RWPE2 (cell line): ENCODE data around the gene RASSF8.

Experiments
- ATAC-seq: fragments of 200-7000 bp; cut with Tn5 transposase; 3 replicates; pipeline ENCODE4 v1.9.1; 2021; ENCODE audit warnings: low read depth
- DNase-seq: peaks from one replicate; pipeline ENCODE4 v3.0.0-alpha.2; 2020; ENCODE audit warnings: low spot score
- H3K27ac ChIP-seq: fragments of 450-650 bp; 2 replicates; pipeline ENCODE4 v1.5.1; 2017; ENCODE audit warnings: mild to moderate bottlenecking; ENCODE audit not compliant: poor library complexity, severe bottlenecking
- H3K27me3 ChIP-seq: fragments of 250-450 bp; sonication (Bioruptor Pico); 2 replicates; pipeline ENCODE4 v1.5.1; 2021; ENCODE audit warnings: mild to moderate bottlenecking, moderate library complexity; ENCODE audit not compliant: insufficient read depth, poor library complexity, severe bottlenecking
- H3K36me3 ChIP-seq: fragments of 250-450 bp; sonication (Bioruptor Pico); 2 replicates; pipeline ENCODE4 v1.5.1; 2020; ENCODE audit warnings: low read depth, mild to moderate bottlenecking, moderate library complexity
- H3K4me1 ChIP-seq: fragments of 250-450 bp; sonication (Bioruptor Pico); 2 replicates; pipeline ENCODE4 v1.5.1; 2021; ENCODE audit warnings: mild to moderate bottlenecking, moderate library complexity; ENCODE audit not compliant: insufficient read depth, poor library complexity, severe bottlenecking
- H3K4me3 ChIP-seq: fragments of 250-450 bp; sonication (Bioruptor Pico); 2 replicates; pipeline ENCODE4 v1.5.1; 2021; ENCODE audit warnings: mild to moderate bottlenecking, moderate library complexity; ENCODE audit not compliant: severe bottlenecking
- H3K9me3 ChIP-seq: fragments of 250-450 bp; sonication (Bioruptor Pico); 2 replicates; pipeline ENCODE4 v1.5.1; 2021; ENCODE audit warnings: mild to moderate bottlenecking, moderate library complexity; ENCODE audit not compliant: severe bottlenecking
- CTCF ChIP-seq: fragments of 450-650 bp; IDR thresholded peaks from one replicate; pipeline ENCODE4 v1.5.1; 2017; ENCODE audit warnings: mild to moderate bottlenecking, moderate library complexity; ENCODE audit not compliant: poor library complexity, severe bottlenecking

RASSF8 gene

GRCh38 chr12:25926536-25926935, 31.9 kb upstream of the RASSF8 start:
- H3K27me3 ChIP-seq, result no peaks in the 10 kb centered on the region
- H3K36me3 ChIP-seq, result no peaks in the 10 kb centered on the region
- H3K9me3 ChIP-seq, result no peaks in the 10 kb centered on the region
- DNase-seq (no peak), ATAC-seq (no peak)
- no peak for TF ChIP-seq CTCF
- peaks cover 4% of the 10 kb centered on the region for H3K4me1 ChIP-seq
- H3K4me3 ChIP-seq, result no peak overlapping the region
- H3K27ac ChIP-seq, result no peak overlapping the region

GRCh38 chr12:25929142-25929541, 29.3 kb upstream of the RASSF8 start:
- H3K4me3 ChIP-seq, result no peak overlapping the region
- no peaks in the 10 kb centered on the region for H3K9me3 ChIP-seq
- no peaks in the 10 kb centered on the region for H3K36me3 ChIP-seq
- H3K27me3 ChIP-seq, result no peaks in the 10 kb centered on the region
- ATAC-seq (no peak), DNase-seq (no peak)
- H3K27ac ChIP-seq, result no peak overlapping the region
- H3K4me1 ChIP-seq, result peaks cover 4% of the 10 kb centered on the region
- TF ChIP-seq CTCF, result no peak

GRCh38 chr12:25932971-25933370, 25.5 kb upstream of the RASSF8 start:
- no peak for TF ChIP-seq CTCF
- no peak for ATAC-seq

GRCh38 chr12:25934456-25934855, 24.0 kb upstream of the RASSF8 start:
- H3K27ac ChIP-seq, result no peak overlapping the region
- H3K9me3 ChIP-seq, result no peaks in the 10 kb centered on the region
- H3K4me3 ChIP-seq, result no peak overlapping the region
- no peaks in the 10 kb centered on the region for H3K27me3 ChIP-seq
- DNase-seq (no peak), ATAC-seq (no peak)
- H3K4me1 ChIP-seq, result no peaks in the 10 kb centered on the region
- H3K36me3 ChIP-seq, result no peaks in the 10 kb centered on the region
- TF ChIP-seq CTCF, result no peak

More at GRCh38 chr12:25932971-25933370, 25.5 kb upstream of the RASSF8 start:
- DNase-seq, result no peak
- Histone ChIP-seq H3K4me1 (no peaks in the 10 kb centered on the region), H3K27me3 (no peaks in the 10 kb centered on the region), H3K27ac (no peak overlapping the region), H3K36me3 (no peaks in the 10 kb centered on the region), H3K9me3 (no peaks in the 10 kb centered on the region), H3K4me3 (no peak overlapping the region)

GRCh38 chr12:25935355-25936144, 22.9 kb upstream of the RASSF8 start:
- ATAC-seq, result no peak
- no peak for DNase-seq
- Histone ChIP-seq H3K36me3 (no peaks in the 10 kb centered on the region), H3K27me3 (no peaks in the 10 kb centered on the region), H3K4me1 (no peaks in the 10 kb centered on the region), H3K4me3 (no peak overlapping the region), H3K27ac (no peak overlapping the region), H3K9me3 (no peaks in the 10 kb centered on the region)
- TF ChIP-seq CTCF, result no peak
